ENCODE results near the gene ARHGAP26. TPM values are rescaled to one million over a fixed set of nuclear protein-coding genes. Genes with fewer than 3 reads are reported as not detected.
A peak's percentile ranks its signal among the peaks of the same experiment; 100 is the strongest.
"Not testable (repeated sequence)": the region's sequence is repeated elsewhere in the genome, so short reads cannot be mapped to it uniquely, and the experiment has no call there.

Gene ARHGAP26
- total RNA-seq, 1 experiment from 2014 or later, result 38.3 TPM

- in situ Hi-C loops (cut with HindIII; ENCODE audit: low pct_unique_long_range_greater_than_20kb, low sequenced_read_pairs), result no loop called here
- DNase-seq (ENCODE audit: low read depth), result no peak
Measured at GRCh38 chr5:142952229-142952628, 182.1 kb downstream of the ARHGAP26 start.

- in situ Hi-C loops (cut with HindIII; ENCODE audit: low pct_unique_long_range_greater_than_20kb, low sequenced_read_pairs), result not testable (repeated sequence)
Measured at GRCh38 chr5:142952871-142953270, 182.7 kb downstream of the ARHGAP26 start.

DNA sequence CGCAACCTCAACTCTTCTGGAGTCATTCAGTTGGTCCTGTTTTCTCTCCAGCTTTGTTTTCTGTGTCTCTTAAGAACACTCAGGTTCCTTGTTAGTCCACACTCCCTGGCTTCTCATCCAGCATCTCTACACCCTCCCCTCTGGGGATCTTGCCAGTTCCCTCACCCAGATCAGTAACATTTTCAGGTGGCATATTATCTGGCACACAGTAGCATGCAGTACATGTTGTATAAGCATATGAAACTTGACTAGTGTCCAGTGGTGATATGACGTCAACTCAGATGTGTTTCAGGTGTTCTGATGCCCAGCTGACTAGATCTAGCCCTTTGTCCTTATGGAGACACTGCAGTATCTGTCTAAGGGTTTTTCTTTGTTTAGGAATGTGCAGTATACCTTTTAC is 184.3 kb downstream of the ARHGAP26 start:
- no peak for DNase-seq (ENCODE audit: low read depth)
- in situ Hi-C loops (cut with HindIII; ENCODE audit: low pct_unique_long_range_greater_than_20kb, low sequenced_read_pairs), result no loop called here

More at GRCh38 chr5:142952871-142953270, 182.7 kb downstream of the ARHGAP26 start:
- DNase-seq (ENCODE audit: low read depth), result not testable (repeated sequence)

DNA sequence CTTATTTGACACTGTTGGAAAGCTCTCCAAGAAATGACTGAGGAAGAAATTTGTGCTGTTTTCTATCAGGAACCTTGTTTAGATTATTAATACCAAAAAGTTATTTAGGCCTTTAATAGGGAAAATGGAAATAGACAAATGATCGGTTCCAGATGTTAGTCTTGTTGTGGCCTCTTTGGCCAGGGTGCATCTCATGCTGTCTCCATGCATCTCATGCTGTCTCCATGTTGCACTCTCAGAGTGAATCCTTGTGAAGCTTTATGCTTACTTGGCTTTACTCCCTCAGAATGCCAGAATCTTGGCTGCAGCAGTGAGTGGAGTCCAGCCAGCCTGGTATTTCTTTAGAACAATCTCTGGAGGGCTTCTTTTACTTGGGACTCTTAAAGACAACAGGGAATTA is 185.5 kb downstream of the ARHGAP26 start:
- in situ Hi-C loops (cut with HindIII; ENCODE audit: low pct_unique_long_range_greater_than_20kb, low sequenced_read_pairs), result no loop called here
- DNase-seq (ENCODE audit: low read depth), result no peak

GRCh38 chr5:142957528-142957927 is 187.4 kb downstream of the ARHGAP26 start:
- in situ Hi-C loops (cut with HindIII; ENCODE audit: low pct_unique_long_range_greater_than_20kb, low sequenced_read_pairs), result no loop called here
- no peak for DNase-seq (ENCODE audit: low read depth)

DNA sequence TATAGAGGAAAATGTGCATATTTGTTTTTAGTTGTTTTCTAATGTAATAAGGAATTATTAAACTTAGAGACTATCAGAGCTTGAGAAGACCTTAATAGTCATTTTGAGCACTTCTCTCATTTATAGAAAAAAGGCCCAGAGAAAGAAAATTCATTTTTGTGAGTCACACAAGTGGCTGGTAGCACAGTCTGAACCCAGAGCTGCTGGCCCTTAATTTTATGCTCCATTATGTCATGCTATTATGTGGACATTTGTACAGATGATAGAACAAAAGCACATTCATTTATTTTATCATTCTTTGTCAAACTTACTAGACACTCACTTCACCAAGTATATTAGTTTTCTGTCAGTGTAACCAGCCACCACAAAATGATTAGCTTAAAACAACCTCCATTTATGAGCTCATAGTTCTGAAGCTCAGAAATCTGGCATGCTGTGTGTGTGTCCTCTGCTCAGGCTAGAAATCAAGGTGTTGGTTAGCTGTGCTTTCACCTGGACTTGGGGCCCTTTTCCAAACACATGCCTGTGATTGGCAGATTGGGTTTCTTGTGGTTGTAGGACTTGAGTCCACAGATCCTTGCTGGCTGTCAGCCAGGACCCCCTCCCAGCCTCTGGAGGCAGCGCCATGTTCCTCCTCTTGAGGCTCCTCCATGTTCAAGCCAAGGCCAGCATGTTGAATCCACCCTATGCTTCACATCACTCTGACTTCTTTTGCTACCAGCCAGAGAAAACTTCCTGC is 188.9 kb downstream of the ARHGAP26 start:
- DNase-seq (ENCODE audit: low read depth), result peak; percentile 12

DNA sequence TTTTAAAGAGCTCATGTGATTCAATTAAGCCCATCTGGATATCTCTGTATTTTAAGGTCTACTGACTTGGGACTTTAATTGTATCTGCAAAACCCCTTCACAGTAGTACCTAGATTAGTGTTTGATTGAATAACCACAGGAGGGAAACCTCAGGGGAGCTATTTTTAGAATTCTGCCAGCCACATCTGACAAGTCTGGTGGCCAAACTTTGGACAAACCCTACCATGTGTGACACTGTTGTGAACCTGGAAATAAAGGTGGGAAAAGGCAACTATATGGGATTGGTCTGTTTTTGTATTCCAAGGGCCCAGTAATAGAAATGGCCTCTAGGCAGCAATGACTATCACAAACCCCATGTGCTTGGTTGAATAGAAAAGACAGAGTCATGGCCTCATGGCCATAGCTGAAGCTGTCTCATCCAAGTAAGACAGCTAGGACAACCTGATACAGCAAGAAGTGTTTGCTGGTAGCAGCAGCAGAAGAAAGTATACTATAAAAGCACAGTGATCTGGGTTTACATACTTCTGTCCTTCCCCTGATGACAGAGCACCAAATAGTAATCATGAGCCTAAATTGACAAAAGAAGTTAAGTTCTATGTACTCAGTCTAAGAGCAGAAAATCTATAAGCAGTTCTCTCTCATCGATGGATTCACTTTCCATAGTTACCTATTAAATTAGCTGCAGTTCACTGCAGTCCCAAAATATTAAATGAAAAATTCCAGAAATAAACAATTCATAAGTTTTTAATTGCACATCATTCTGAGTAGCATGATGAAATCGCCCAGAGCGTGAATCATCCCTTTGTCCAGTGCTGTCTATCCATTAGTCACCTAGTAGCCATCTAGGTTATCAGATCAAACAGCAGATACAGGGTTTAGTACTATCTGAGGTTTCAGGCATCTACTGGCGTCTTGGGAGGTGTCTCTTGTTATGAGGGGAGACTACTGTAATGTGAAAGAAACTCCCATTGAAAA is 189.8 kb downstream of the ARHGAP26 start:
- DNase-seq (ENCODE audit: low read depth), result peak; percentile 67
- in situ Hi-C loops (cut with HindIII; ENCODE audit: low pct_unique_long_range_greater_than_20kb, low sequenced_read_pairs), result no loop called here

More for the DNA sequence above, 188.9 kb downstream of the ARHGAP26 start:
- in situ Hi-C loops (cut with HindIII; ENCODE audit: low pct_unique_long_range_greater_than_20kb, low sequenced_read_pairs), result no loop called here

GRCh38 chr5:142961440-142962173 is 191.4 kb downstream of the ARHGAP26 start:
- in situ Hi-C loops (cut with HindIII; ENCODE audit: low pct_unique_long_range_greater_than_20kb, low sequenced_read_pairs), result no loop called here
- no peak for DNase-seq (ENCODE audit: low read depth)

DNA sequence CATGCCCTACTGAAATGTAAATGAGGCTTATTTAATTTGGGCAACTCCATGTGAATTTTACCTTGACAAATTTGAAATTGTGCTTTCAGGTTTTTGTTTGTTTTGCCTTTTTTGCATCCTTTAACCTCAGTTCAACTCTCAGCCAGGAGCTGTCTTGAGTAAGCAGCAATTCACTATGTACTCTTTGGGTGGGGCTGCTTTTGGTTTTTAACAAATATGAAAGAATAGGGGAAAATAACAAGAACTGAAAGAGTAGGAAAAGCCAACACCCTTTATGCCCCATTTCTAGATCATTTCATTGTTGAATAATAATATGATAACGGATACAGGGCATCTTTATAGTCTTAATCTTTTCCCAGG is 192.0 kb downstream of the ARHGAP26 start:
- in situ Hi-C loops (cut with HindIII; ENCODE audit: low pct_unique_long_range_greater_than_20kb, low sequenced_read_pairs), result no loop called here
- no peak for DNase-seq (ENCODE audit: low read depth)

DNA sequence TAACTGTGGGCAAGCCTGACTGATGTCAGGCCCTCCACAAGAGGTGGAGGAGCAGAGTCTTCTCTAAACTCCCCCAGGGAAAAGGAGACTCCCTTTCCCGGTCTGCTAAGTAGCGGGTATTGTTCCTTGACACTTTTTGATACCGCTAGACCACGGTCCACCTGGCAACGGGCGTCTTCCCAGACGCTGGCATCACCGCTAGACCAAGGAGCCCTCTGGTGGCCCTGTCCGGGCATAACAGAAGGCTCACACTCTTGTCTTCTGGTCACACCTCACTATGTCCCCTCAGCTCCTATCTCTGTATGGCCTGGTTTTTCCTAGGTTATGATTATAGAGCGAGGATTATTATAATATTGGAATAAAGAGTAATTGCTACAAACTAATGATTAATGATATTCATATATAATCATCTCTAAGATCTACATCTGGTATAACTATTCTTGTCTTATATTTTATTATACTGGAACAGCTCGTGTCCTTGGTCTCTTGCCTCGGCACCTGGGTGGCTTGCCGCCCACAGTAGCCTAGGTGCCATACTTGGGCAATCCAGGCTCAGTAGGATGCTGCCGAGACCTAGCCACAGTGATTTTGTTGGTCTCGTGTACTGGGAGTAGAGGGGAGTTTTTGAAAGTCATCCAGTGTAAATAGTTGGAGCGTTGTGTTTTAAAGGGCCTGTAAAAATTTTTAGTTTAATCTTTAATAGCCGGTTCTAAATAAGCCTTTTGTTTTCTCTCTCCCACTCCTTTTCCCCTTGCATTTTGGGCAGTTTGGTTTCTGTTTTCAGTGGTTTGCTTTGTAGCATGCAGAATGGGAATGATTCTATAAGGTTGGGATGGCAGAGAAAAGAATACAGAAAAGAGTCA is 195.3 kb downstream of the ARHGAP26 start:
- in situ Hi-C loops (cut with HindIII; ENCODE audit: low pct_unique_long_range_greater_than_20kb, low sequenced_read_pairs); DNase-seq (ENCODE audit: low read depth): not testable (repeated sequence)

DNA sequence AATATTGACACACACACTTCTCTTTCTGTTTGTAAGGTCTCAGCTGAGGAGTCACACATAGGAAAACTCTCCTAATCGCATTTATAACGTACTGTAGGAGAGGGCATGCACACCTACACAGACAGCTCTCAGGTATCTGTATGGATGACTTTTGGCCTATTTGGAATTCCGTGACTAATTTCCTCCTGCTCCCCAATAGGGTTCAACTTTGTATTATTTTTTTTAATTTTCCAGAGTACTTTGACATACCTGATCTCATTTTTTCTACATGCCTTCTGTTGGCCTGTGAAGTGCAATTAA is 195.9 kb downstream of the ARHGAP26 start:
- no peak for DNase-seq (ENCODE audit: low read depth)
- in situ Hi-C loops (cut with HindIII; ENCODE audit: low pct_unique_long_range_greater_than_20kb, low sequenced_read_pairs), result no loop called here

GRCh38 chr5:142969186-142969585 is 199.0 kb downstream of the ARHGAP26 start:
- in situ Hi-C loops (cut with HindIII; ENCODE audit: low pct_unique_long_range_greater_than_20kb, low sequenced_read_pairs), result no loop called here
- no peak for DNase-seq (ENCODE audit: low read depth)

DNA sequence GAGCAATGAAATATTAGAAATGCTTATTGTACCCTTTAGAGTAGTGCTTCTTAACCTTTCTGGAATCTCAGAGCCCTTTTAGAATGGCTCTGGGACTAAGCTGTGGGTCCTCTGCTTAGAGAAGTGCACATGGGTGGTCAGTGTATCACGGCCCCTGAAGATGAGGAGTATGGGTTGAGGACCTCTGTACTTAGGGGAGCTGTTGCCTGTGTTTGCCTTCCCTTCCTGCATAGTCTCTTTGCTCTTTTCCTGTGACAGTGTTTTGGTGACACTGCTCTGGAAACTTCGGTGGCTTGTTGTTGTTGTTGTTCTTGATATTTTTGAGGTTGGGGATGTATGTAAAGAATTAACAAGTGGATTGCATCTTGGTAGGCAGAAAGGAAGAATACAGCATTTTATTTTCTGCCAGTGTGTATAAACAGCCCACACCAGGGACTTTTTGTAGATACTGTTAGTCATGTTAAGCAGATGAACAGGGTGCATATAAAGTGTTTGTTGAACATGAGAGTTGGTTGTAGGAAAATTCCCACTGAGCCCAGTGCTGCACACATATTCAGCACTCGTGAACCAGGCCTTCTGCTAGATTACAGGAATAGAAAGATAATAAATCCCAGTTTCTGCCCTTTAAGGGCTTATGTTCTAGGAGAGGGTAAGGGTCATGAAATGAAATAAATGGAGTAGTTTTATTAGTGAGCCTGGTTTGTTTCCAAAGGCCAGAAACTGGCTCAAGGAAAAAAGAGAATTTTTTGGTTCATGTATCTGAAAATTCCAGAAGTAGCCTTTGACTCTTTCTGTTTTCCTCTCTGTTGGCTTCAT is 199.7 kb downstream of the ARHGAP26 start:
- no peak for DNase-seq (ENCODE audit: low read depth)
- in situ Hi-C loops (cut with HindIII; ENCODE audit: low pct_unique_long_range_greater_than_20kb, low sequenced_read_pairs), result no loop called here

DNA sequence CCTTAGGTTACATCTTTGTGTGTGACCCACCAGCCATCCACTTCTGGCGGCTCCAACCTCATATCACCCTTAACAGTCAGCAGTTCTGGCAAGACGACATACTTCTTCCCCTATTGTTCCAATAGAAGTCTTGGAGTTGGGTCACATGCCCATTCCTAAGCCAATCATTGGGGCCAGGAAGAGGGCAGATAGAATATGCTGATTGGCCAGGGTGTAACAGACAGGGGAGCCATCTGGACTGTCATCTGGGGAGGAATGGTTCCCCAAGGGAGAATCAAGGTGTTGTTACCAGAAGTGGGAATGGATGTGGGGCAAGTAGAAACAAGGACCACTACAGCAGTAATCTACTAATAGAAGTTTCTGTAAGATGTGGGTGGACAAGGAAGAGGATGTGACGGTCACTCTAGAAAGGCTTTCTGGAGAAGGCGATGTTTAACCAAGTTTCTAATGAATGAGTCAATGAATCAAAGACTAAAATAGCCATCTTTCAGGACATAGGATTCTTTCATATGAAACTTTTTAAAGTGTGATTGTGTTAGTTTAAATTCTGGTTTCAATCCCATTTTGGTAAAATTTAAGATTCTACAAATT is 200.4 kb downstream of the ARHGAP26 start:
- in situ Hi-C loops (cut with HindIII; ENCODE audit: low pct_unique_long_range_greater_than_20kb, low sequenced_read_pairs), result no loop called here
- DNase-seq (ENCODE audit: low read depth), result no peak

- DNase-seq (ENCODE audit: low read depth), result no peak
- in situ Hi-C loops (cut with HindIII; ENCODE audit: low pct_unique_long_range_greater_than_20kb, low sequenced_read_pairs), result no loop called here
Measured at GRCh38 chr5:142971303-142972013, 201.3 kb downstream of the ARHGAP26 start.

GRCh38 chr5:142972064-142972570 is 201.9 kb downstream of the ARHGAP26 start:
- no peak for DNase-seq (ENCODE audit: low read depth)
- in situ Hi-C loops (cut with HindIII; ENCODE audit: low pct_unique_long_range_greater_than_20kb, low sequenced_read_pairs), result no loop called here

All from Caki2 (cell line).